Kidney epithelial cell (primary cell): Measurements from ENCODE around the gene GRIA3. TPM values are rescaled to one million over a fixed set of nuclear protein-coding genes. Genes with fewer than 3 reads are reported as not detected.

Experiments
- DNase-seq: peaks from one replicate; pipeline ENCODE4 v3.0.0-alpha.2; 2010; ENCODE audit warnings: low read depth
- H3K27me3 ChIP-seq: 2 replicates; pipeline ENCODE4 v1.6.0; 2011; ENCODE audit warnings: low read length; ENCODE audit not compliant: control insufficient read depth, insufficient read depth
- H3K36me3 ChIP-seq: 2 replicates; pipeline ENCODE4 v1.5.1; 2011; ENCODE audit warnings: low read length; ENCODE audit not compliant: control insufficient read depth, insufficient read depth
- H3K4me3 ChIP-seq: 2 replicates; pipeline ENCODE4 v1.5.1; 2011; ENCODE audit warnings: low read depth, mild to moderate bottlenecking, control low read depth, low read length
- CTCF ChIP-seq: IDR thresholded peaks from 2 replicates; pipeline ENCODE4 v1.5.1; 2011; ENCODE audit warnings: mild to moderate bottlenecking, moderate library complexity, low read length, control low read depth, inconsistent platforms; ENCODE audit not compliant: insufficient read depth, poor library complexity, severe bottlenecking
- total RNA-seq: library from RNA; depleted of rRNA; stranded (reverse); fragments of >200 nt; gene quantifications from 2 replicates; pipeline ENCODE4 v1.2.3, GENCODE V29; 2015

The GRIA3 gene
- total RNA-seq, 1 donor from 2014 or later, result 1.4 TPM

- no peaks in the 10 kb centered on the region for H3K36me3 ChIP-seq
- no peak for TF ChIP-seq CTCF
- H3K4me3 ChIP-seq, result no peak overlapping the region
- H3K27me3 ChIP-seq, result no peaks in the 10 kb centered on the region
- DNase-seq, result no peak
These were observed 15.3 kb downstream of the GRIA3 start for GRCh38 chrX:123199338-123199737.

GRCh38 chrX:123201720-123202119 is 17.6 kb downstream of the GRIA3 start:
- Histone ChIP-seq H3K36me3 (no peaks in the 10 kb centered on the region), H3K4me3 (no peak overlapping the region), H3K27me3 (no peaks in the 10 kb centered on the region)
- TF ChIP-seq CTCF, result no peak
- DNase-seq, result no peak

GRCh38 chrX:123202523-123202922 is 18.4 kb downstream of the GRIA3 start:
- H3K4me3 ChIP-seq, result no peak overlapping the region
- no peaks in the 10 kb centered on the region for H3K36me3 ChIP-seq
- H3K27me3 ChIP-seq, result no peaks in the 10 kb centered on the region
- DNase-seq, result no peak
- no peak for TF ChIP-seq CTCF

- Histone ChIP-seq H3K27me3 (no peaks in the 10 kb centered on the region), H3K36me3 (no peaks in the 10 kb centered on the region), H3K4me3 (no peak overlapping the region)
- no peak for TF ChIP-seq CTCF
- DNase-seq, result no peak
These were observed 19.7 kb downstream of the GRIA3 start for GRCh38 chrX:123203772-123204171.

- TF ChIP-seq CTCF, result no peak
- H3K36me3 ChIP-seq, result no peaks in the 10 kb centered on the region
- H3K27me3 ChIP-seq, result no peaks in the 10 kb centered on the region
- DNase-seq, result no peak
- H3K4me3 ChIP-seq, result no peak overlapping the region
These were observed 22.1 kb downstream of the GRIA3 start for GRCh38 chrX:123206176-123206575.

GRCh38 chrX:123210252-123210651 is 26.2 kb downstream of the GRIA3 start:
- TF ChIP-seq CTCF, result no peak
- Histone ChIP-seq H3K36me3 (no peaks in the 10 kb centered on the region), H3K27me3 (no peaks in the 10 kb centered on the region), H3K4me3 (no peak overlapping the region)
- DNase-seq, result no peak
